Lung (tissue), 11 donors: ENCODE measurements around the gene CTAG1B. TPM values are rescaled to one million over a fixed set of nuclear protein-coding genes. Genes with fewer than 3 reads are reported as not detected.
"Not testable (repeated sequence)": the region's sequence is repeated elsewhere in the genome, so short reads cannot be mapped to it uniquely, and the experiment has no call there.

Experiments used
- ATAC-seq: fragments of 200-7000 bp; cut with Tn5 transposase; one replicate; pipeline ENCODE4 v1.9.1; 2020; ENCODE audit warnings: moderate number of reproducible peaks; ENCODE audit not compliant: insufficient read depth, low FRiP score
- DNase-seq, 3 donors: peaks; one replicate each; pipeline ENCODE4 v3.0.0-alpha.2; 2013 to 2017
- H3K27ac ChIP-seq, 2 donors: one replicate each; pipeline ENCODE4 v1.5.1; 2013; ENCODE audit warnings: mild to moderate bottlenecking in 2 of 2, moderate library complexity in 2 of 2, control low read depth in 1 of 2, inconsistent platforms in 1 of 2, low read depth in 1 of 2, low read length in 1 of 2
- H3K27me3 ChIP-seq, 3 donors: one replicate each; pipeline ENCODE4 v1.5.1; 2013; ENCODE audit warnings: low read length in 2 of 3; ENCODE audit not compliant: control insufficient read depth in 3 of 3, insufficient read depth in 3 of 3
- H3K36me3 ChIP-seq, 4 donors: one replicate each; pipeline ENCODE4 v1.5.1; 2013; ENCODE audit warnings: low read length in 4 of 4, mild to moderate bottlenecking in 1 of 4, moderate library complexity in 1 of 4; ENCODE audit not compliant: control insufficient read depth in 4 of 4, insufficient read depth in 4 of 4
- H3K4me1 ChIP-seq, 5 donors: one replicate each; pipeline ENCODE4 v1.5.1; 2013; ENCODE audit warnings: low read length in 5 of 5, mild to moderate bottlenecking in 2 of 5, moderate library complexity in 1 of 5; ENCODE audit not compliant: control insufficient read depth in 5 of 5, insufficient read depth in 5 of 5
- H3K4me3 ChIP-seq: one replicate; pipeline ENCODE4 v1.5.1; 2013; ENCODE audit warnings: mild to moderate bottlenecking, control low read depth, moderate library complexity
- H3K9ac ChIP-seq, 2 donors: one replicate each; pipeline ENCODE4 v1.5.1; 2013; ENCODE audit warnings: low read length in 2 of 2, control low read depth in 1 of 2; ENCODE audit not compliant: insufficient read depth in 1 of 2
- H3K9me3 ChIP-seq, 4 donors: one replicate each; pipeline ENCODE4 v1.5.1; 2013; ENCODE audit warnings: low read length in 3 of 4, mild to moderate bottlenecking in 1 of 4, moderate library complexity in 1 of 4; ENCODE audit not compliant: control insufficient read depth in 4 of 4, insufficient read depth in 3 of 4
- WGBS, 2 donors: extraction: QIAGEN DNeasy Blood & Tissue Kit; methylation state at CpG; one replicate each; pipeline ENCODE4 v1.1.7; 2013; 5-methylcytosine and 5-hydroxymethylcytosine counted together
- polyA plus RNA-seq, 2 donors: library from polyadenylated mRNA; stranded (reverse); fragments of 200-250 nt; gene quantifications; one replicate each; pipeline ENCODE4 v1.2.1, GENCODE V29; 2013
- small RNA-seq: library from RNA; depleted of rRNA; stranded (forward); fragments of <200 nt; gene quantifications from one replicate; pipeline ENCODE3, GENCODE V24; 2014; ENCODE audit warnings: low replicate concordance
- total RNA-seq, 2 donors: library from RNA; depleted of rRNA in 1 of 2; stranded (reverse); fragments of >200 nt in 1 of 2; gene quantifications; one replicate each; pipeline ENCODE4 v1.2.1, GENCODE V29; 2014 to 2021
- donor health status: Bipolar disorder and iron deficiency.
- donor health status: healthy.
- donor health status: DM: yes; HTN: yes; CAD: no.

Gene CTAG1B
- total and polyA plus RNA-seq, 4 donors = not detected

GRCh38 chrX:154584585-154585183 is 34.4 kb downstream of the CTAG1B start, which contains the start of gene CTAG1A:
TSS of gene CTAG1A (plus strand) at chrX:154585133. CDS start at chrX:154585207, 74 bp downstream.
- no CpG with 5 or more reads among the region's 39 CpGs for WGBS, 2 donors
- H3K9ac ChIP-seq, DNase-seq, H3K9me3 ChIP-seq, H3K27ac ChIP-seq, ATAC-seq, H3K4me1 ChIP-seq, H3K27me3 ChIP-seq, H3K4me3 ChIP-seq, H3K36me3 ChIP-seq: not testable (repeated sequence)

- not testable (repeated sequence) for H3K9me3 ChIP-seq
Measured at GRCh38 chrX:154582994-154583393, 36.1 kb downstream of the CTAG1B start.

GRCh38 chrX:154575076-154575475 is 44.0 kb downstream of the CTAG1B start:
- not testable (repeated sequence) for ATAC-seq, H3K9me3 ChIP-seq, H3K9ac ChIP-seq, H3K27me3 ChIP-seq, H3K4me3 ChIP-seq, H3K36me3 ChIP-seq, DNase-seq, H3K4me1 ChIP-seq, H3K27ac ChIP-seq
- no CpG with 5 or more reads among the region's 5 CpGs for WGBS, 2 donors

More at GRCh38 chrX:154582994-154583393, 36.1 kb downstream of the CTAG1B start:
- not testable (repeated sequence) for H3K27ac ChIP-seq, H3K4me1 ChIP-seq, ATAC-seq, DNase-seq, H3K27me3 ChIP-seq, H3K9ac ChIP-seq, H3K36me3 ChIP-seq, H3K4me3 ChIP-seq
- no CpG with 5 or more reads among the region's 8 CpGs for WGBS, 2 donors

- H3K4me3 ChIP-seq, H3K9me3 ChIP-seq, DNase-seq, H3K4me1 ChIP-seq, H3K36me3 ChIP-seq, H3K27me3 ChIP-seq, H3K27ac ChIP-seq, H3K9ac ChIP-seq, ATAC-seq: not testable (repeated sequence)
- WGBS, 2 donors = no CpG with 5 or more reads among the region's 10 CpGs
Measured at GRCh38 chrX:154573061-154573460, 46.0 kb downstream of the CTAG1B start.

GRCh38 chrX:154570361-154570760 is 48.7 kb downstream of the CTAG1B start:
- no CpG with 5 or more reads among the region's 11 CpGs for WGBS, 2 donors
- not testable (repeated sequence) for ATAC-seq, H3K36me3 ChIP-seq, H3K9ac ChIP-seq, H3K4me1 ChIP-seq, H3K27ac ChIP-seq, H3K27me3 ChIP-seq, H3K4me3 ChIP-seq, DNase-seq, H3K9me3 ChIP-seq

Small RNAs within 50 kb of the gene (small RNA-seq; reads per million reads assigned to genes)
- gene AC244090.1 (not detected), gene AC244107.2 (not detected)

Other genes with a start within 250 kb of the CTAG1B start
- gene FLNA, start 244.6 kb downstream of the CTAG1B start, total RNA-seq = 1,000 to 10,000 TPM in 1 of 2 donors, 100 to 1,000 TPM in 1; 602 to 1,802 TPM
- gene FLNA, start 244.6 kb downstream of the CTAG1B start, polyA plus RNA-seq = 100 to 1,000 TPM; 645 to 783 TPM
- 10 to 100 TPM; 33.0 to 66.9 TPM for gene EMD, start 240.0 kb downstream of the CTAG1B start, total RNA-seq
- 100 to 1,000 TPM in 1 of 2 donors, 10 to 100 TPM in 1; 82.7 to 108 TPM for gene EMD, start 240.0 kb downstream of the CTAG1B start, polyA plus RNA-seq
- gene RPL10, start 220.9 kb downstream of the CTAG1B start, total RNA-seq = 1,000 to 10,000 TPM; 2,479 to 3,133 TPM
- gene RPL10, start 220.9 kb downstream of the CTAG1B start, polyA plus RNA-seq = 1,000 to 10,000 TPM; 4,111 to 4,258 TPM
- 10 to 100 TPM; 12.5 to 41.0 TPM for gene DNASE1L1, start 210.0 kb downstream of the CTAG1B start, total RNA-seq
- 10 to 100 TPM; 28.2 to 52.3 TPM for gene DNASE1L1, start 210.0 kb downstream of the CTAG1B start, polyA plus RNA-seq
- gene TAFAZZIN, start 207.7 kb downstream of the CTAG1B start, total RNA-seq = 10 to 100 TPM; 28.4 to 48.9 TPM
- gene TAFAZZIN, start 207.7 kb downstream of the CTAG1B start, polyA plus RNA-seq = 10 to 100 TPM; 39.7 to 61.2 TPM
- 100 to 1,000 TPM in 1 of 2 donors, 10 to 100 TPM in 1; 73.7 to 142 TPM for gene ATP6AP1, start 190.6 kb downstream of the CTAG1B start, total RNA-seq
- gene ATP6AP1, start 190.6 kb downstream of the CTAG1B start, polyA plus RNA-seq = 100 to 1,000 TPM in 1 of 2 donors, 10 to 100 TPM in 1; 84.1 to 220 TPM
- gene GDI1, start 182.1 kb downstream of the CTAG1B start, total RNA-seq = 100 to 1,000 TPM in 1 of 2 donors, 10 to 100 TPM in 1; 64.0 to 116 TPM
- gene GDI1, start 182.1 kb downstream of the CTAG1B start, polyA plus RNA-seq = 100 to 1,000 TPM; 116 to 130 TPM
- 10 to 100 TPM; 23.4 to 74.4 TPM for gene FAM50A, start 175.1 kb downstream of the CTAG1B start, total RNA-seq
- gene FAM50A, start 175.1 kb downstream of the CTAG1B start, polyA plus RNA-seq = 100 to 1,000 TPM; 106 to 202 TPM
- gene PLXNA3, start 161.0 kb downstream of the CTAG1B start, total RNA-seq = 10 to 100 TPM; 17.3 to 61.1 TPM
- 10 to 100 TPM; 10.2 to 16.1 TPM for gene PLXNA3, start 161.0 kb downstream of the CTAG1B start, polyA plus RNA-seq
- gene LAGE3, start 140.0 kb downstream of the CTAG1B start, total RNA-seq = 10 to 100 TPM; 10.3 to 26.4 TPM
- gene LAGE3, start 140.0 kb downstream of the CTAG1B start, polyA plus RNA-seq = 10 to 100 TPM; 21.5 to 32.0 TPM
- gene UBL4A, start 132.7 kb downstream of the CTAG1B start, total RNA-seq = 10 to 100 TPM; 22.9 to 38.2 TPM
- gene UBL4A, start 132.7 kb downstream of the CTAG1B start, polyA plus RNA-seq = 10 to 100 TPM; 21.3 to 39.6 TPM
- 10 to 100 TPM; 11.1 to 30.9 TPM for gene SLC10A3, start 128.7 kb downstream of the CTAG1B start, total RNA-seq
- 10 to 100 TPM; 27.3 to 33.0 TPM for gene SLC10A3, start 128.7 kb downstream of the CTAG1B start, polyA plus RNA-seq
- 10 to 100 TPM; 21.5 to 48.6 TPM for gene FAM3A, start 103.0 kb downstream of the CTAG1B start, total RNA-seq
- gene FAM3A, start 103.0 kb downstream of the CTAG1B start, polyA plus RNA-seq = 10 to 100 TPM; 43.9 to 61.2 TPM
- gene G6PD, start 72.4 kb downstream of the CTAG1B start, total RNA-seq = 100 to 1,000 TPM in 1 of 2 donors, 10 to 100 TPM in 1; 24.3 to 106 TPM
- gene G6PD, start 72.4 kb downstream of the CTAG1B start, polyA plus RNA-seq = 10 to 100 TPM; 55.4 to 75.6 TPM
- 10 to 100 TPM; 12.0 to 58.3 TPM for gene IKBKG, start 71.7 kb downstream of the CTAG1B start, total RNA-seq
- 10 to 100 TPM; 23.1 to 49.6 TPM for gene IKBKG, start 71.7 kb downstream of the CTAG1B start, polyA plus RNA-seq
- not detected for gene CTAG1A, start 34.1 kb downstream of the CTAG1B start, total RNA-seq
- gene CTAG1A, start 34.1 kb downstream of the CTAG1B start, polyA plus RNA-seq = not detected
- gene CTAG2, start 34.3 kb upstream of the CTAG1B start, total RNA-seq = not detected
- gene CTAG2, start 34.3 kb upstream of the CTAG1B start, polyA plus RNA-seq = 1 to 10 TPM in 1 of 2 donors, not detected in 1; 4.9 TPM
- gene GAB3, start 131.8 kb upstream of the CTAG1B start, total RNA-seq = 10 to 100 TPM; 12.2 to 12.8 TPM
- gene GAB3, start 131.8 kb upstream of the CTAG1B start, polyA plus RNA-seq = 1 to 10 TPM; 4.4 to 8.2 TPM
- gene DKC1, start 143.6 kb upstream of the CTAG1B start, total RNA-seq = 10 to 100 TPM; 32.3 to 34.1 TPM
- 10 to 100 TPM; 24.5 to 39.6 TPM for gene DKC1, start 143.6 kb upstream of the CTAG1B start, polyA plus RNA-seq
- 10 to 100 TPM; 51.5 to 61.4 TPM for gene MPP1, start 186.2 kb upstream of the CTAG1B start, total RNA-seq
- gene MPP1, start 186.2 kb upstream of the CTAG1B start, polyA plus RNA-seq = 100 to 1,000 TPM in 1 of 2 donors, 10 to 100 TPM in 1; 18.6 to 132 TPM
- under 1 TPM in 1 of 2 donors, not detected in 1; 0.28 TPM for gene SMIM9, start 215.4 kb upstream of the CTAG1B start, total RNA-seq
- gene SMIM9, start 215.4 kb upstream of the CTAG1B start, polyA plus RNA-seq = not detected